ENCODE data around the gene B4GALNT3.

GRCh38 chr12:490260-490659 is 30.5 kb downstream of the B4GALNT3 start:
- no peak for TF ChIP-seq CTCF (IDR thresholded peaks at IDR 0.05)
- no peak for TF ChIP-seq EP300 (IDR thresholded peaks at IDR 0.05)

All from ovary (tissue), 3 donors.